Body of pancreas (tissue), 4 donors: ENCODE measurements around the gene CACUL1.

Experiments
- CTCF ChIP-seq, 7 experiments: fragments of 450-650 bp in 4 of 7; fragments of 200-600 bp in 3 of 7; sonication (generic) in 3 of 7; IDR thresholded peaks; one replicate each; pipeline ENCODE4 v1.5.1; 2016 to 2019; ENCODE audit warnings: antibody characterized with exemption in 7 of 7
- POLR2A ChIP-seq, 3 donors: fragments of 450-650 bp; IDR thresholded peaks; one replicate each; pipeline ENCODE4 v1.6.1; 2016; ENCODE audit warnings: antibody characterized with exemption in 3 of 3, mild to moderate bottlenecking in 2 of 3

- TF ChIP-seq POLR2A (IDR thresholded peaks at IDR 0.05) (no peak), CTCF (IDR thresholded peaks at IDR 0.05) (no peak)
Observed at GRCh38 chr10:118666350-118666749, 88.4 kb downstream of the CACUL1 start.
